GM06990 (cell line): ENCODE data around the gene ETV6.

Experiments used
- DNase-seq: peaks from one replicate; pipeline ENCODE4 v3.0.0-alpha.2; 2011; ENCODE audit not compliant: insufficient read length; ENCODE audit errors: extremely low read depth
- H3K27me3 ChIP-seq: replicated peaks from 2 replicates; pipeline ENCODE4 v1.6.0; 2011; ENCODE audit warnings: low read length; ENCODE audit not compliant: control insufficient read depth, insufficient read depth
- H3K36me3 ChIP-seq: 2 replicates; pipeline ENCODE4 v1.5.1; 2011; ENCODE audit warnings: low read length; ENCODE audit not compliant: control insufficient read depth, insufficient read depth
- H3K4me3 ChIP-seq: replicated peaks from 2 replicates; pipeline ENCODE4 v1.5.1; 2011; ENCODE audit warnings: low read depth, mild to moderate bottlenecking, control low read depth, low read length
- TF ChIP-seq, protein P1 (sequence below): IDR thresholded peaks from 2 replicates; pipeline ENCODE4 v1.5.1; 2011; ENCODE audit warnings: low read length, control low read depth, mild to moderate bottlenecking, inconsistent platforms; ENCODE audit not compliant: insufficient read depth, poor library complexity, severe bottlenecking

Gene ETV6

GRCh38 chr12:11920231-11920630, 270.8 kb downstream of the ETV6 start:
- no peak for DNase-seq
- TF ChIP-seq, protein P1, sequence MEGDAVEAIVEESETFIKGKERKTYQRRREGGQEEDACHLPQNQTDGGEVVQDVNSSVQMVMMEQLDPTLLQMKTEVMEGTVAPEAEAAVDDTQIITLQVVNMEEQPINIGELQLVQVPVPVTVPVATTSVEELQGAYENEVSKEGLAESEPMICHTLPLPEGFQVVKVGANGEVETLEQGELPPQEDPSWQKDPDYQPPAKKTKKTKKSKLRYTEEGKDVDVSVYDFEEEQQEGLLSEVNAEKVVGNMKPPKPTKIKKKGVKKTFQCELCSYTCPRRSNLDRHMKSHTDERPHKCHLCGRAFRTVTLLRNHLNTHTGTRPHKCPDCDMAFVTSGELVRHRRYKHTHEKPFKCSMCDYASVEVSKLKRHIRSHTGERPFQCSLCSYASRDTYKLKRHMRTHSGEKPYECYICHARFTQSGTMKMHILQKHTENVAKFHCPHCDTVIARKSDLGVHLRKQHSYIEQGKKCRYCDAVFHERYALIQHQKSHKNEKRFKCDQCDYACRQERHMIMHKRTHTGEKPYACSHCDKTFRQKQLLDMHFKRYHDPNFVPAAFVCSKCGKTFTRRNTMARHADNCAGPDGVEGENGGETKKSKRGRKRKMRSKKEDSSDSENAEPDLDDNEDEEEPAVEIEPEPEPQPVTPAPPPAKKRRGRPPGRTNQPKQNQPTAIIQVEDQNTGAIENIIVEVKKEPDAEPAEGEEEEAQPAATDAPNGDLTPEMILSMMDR: no peak
- H3K27me3 ChIP-seq: no peaks in the 10 kb centered on the region
- H3K4me3 ChIP-seq: no peak overlapping the region
- H3K36me3 ChIP-seq: no peaks in the 10 kb centered on the region

GRCh38 chr12:11922361-11922760, 272.9 kb downstream of the ETV6 start:
- no peaks in the 10 kb centered on the region for H3K27me3 ChIP-seq
- H3K4me3 ChIP-seq: no peak overlapping the region
- TF ChIP-seq, protein P1: no peak
- no peaks in the 10 kb centered on the region for H3K36me3 ChIP-seq
- no peak for DNase-seq

- H3K36me3 ChIP-seq: no peaks in the 10 kb centered on the region
- no peak for DNase-seq
- H3K27me3 ChIP-seq: no peaks in the 10 kb centered on the region
- no peak overlapping the region for H3K4me3 ChIP-seq
- TF ChIP-seq, protein P1: no peak
These were observed 273.6 kb downstream of the ETV6 start for GRCh38 chr12:11923067-11923466.

DNA sequence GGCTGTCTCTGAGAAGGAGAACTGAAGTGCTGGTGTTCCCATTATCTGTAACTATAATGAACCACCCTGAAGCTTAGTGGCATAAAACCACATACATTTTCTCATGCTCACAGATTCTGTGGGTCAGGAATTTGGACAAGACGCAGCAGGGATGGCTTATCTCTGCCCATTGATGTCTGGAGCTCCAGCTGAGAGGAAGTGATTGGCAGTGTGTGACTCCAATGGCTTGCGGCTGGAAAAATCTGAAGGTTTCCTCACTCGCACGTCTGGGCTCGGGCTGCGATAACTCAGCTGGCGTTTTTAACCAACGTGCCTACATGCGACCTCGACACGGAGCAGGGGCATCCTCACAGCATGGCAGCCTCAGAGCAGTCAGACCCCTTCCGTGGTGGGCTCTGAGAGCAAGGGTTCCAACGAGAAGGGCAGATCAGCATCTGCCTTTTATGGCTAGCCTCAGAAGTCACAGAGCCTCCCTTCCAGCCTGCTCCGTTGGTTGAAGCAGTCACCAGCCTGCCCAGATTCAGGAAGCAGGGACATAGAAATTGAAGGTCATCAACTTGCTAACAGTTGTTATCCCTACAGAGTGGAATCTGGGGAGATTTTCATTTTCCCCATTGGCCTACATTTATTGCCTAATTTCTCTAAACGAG, 277.9 kb downstream of the ETV6 start:
- TF ChIP-seq, protein P1: no peak
- Histone ChIP-seq H3K27me3 (no peaks in the 10 kb centered on the region), H3K36me3 (no peaks in the 10 kb centered on the region), H3K4me3 (no peak overlapping the region)
- DNase-seq: no peak

GRCh38 chr12:11929714-11930113, 280.2 kb downstream of the ETV6 start:
- Histone ChIP-seq H3K36me3 (no peaks in the 10 kb centered on the region), H3K4me3 (no peak overlapping the region), H3K27me3 (no peaks in the 10 kb centered on the region)
- DNase-seq: no peak
- TF ChIP-seq, protein P1: no peak

- TF ChIP-seq, protein P1: no peak
- H3K27me3 ChIP-seq: no peaks in the 10 kb centered on the region
These were observed 289.7 kb downstream of the ETV6 start for GRCh38 chr12:11939223-11939622.

More at GRCh38 chr12:11939223-11939622, 289.7 kb downstream of the ETV6 start:
- DNase-seq: no peak
- H3K36me3 ChIP-seq: no peaks in the 10 kb centered on the region
- H3K4me3 ChIP-seq: no peak overlapping the region
